Measurements from ENCODE around the gene FARS2. TPM values are rescaled to one million over a fixed set of nuclear protein-coding genes. Genes with fewer than 3 reads are reported as not detected.

FARS2 gene
- total and polyA plus RNA-seq, 2 donors (not counting 1 experiment from before 2014, with no cell fraction given): 33.0 to 35.5 TPM

- Histone ChIP-seq H4K20me1 (ENCODE audit: control insufficient read depth, insufficient read depth, low read length, poor library complexity, severe bottlenecking) (no peaks in the 10 kb centered on the region), H3K79me2 (ENCODE audit: control insufficient read depth, insufficient read depth, low read length) (no peaks in the 10 kb centered on the region), H3K9ac (ENCODE audit: low read length) (no peak overlapping the region), H3K4me1 (ENCODE audit: control insufficient read depth in 2 of 2, insufficient read depth in 2 of 2, low read length in 2 of 2) (peaks cover 19 to 25% of the 10 kb centered on the region in 2 donors), H3K27me3 (replicated peaks in 1 of 4; ENCODE audit: control extremely low read depth in 1 of 4, control insufficient read depth in 3 of 4, insufficient read depth in 4 of 4, low read length in 3 of 4) (no peaks in the 10 kb centered on the region), H2AFZ (ENCODE audit: insufficient read depth, low read depth, low read length, poor library complexity, severe bottlenecking) (no peak overlapping the region), H3K36me3 (replicated peaks in 1 of 2; ENCODE audit: control extremely low read depth in 1 of 2, control insufficient read depth in 1 of 2, extremely low read depth in 1 of 2, insufficient read depth in 2 of 2, low read length in 1 of 2) (no peaks in the 10 kb centered on the region), H3K27ac (ENCODE audit: low read length in 2 of 2) (no peak overlapping the region), H3K4me3 (ENCODE audit: control extremely low read depth in 1 of 5, extremely low read depth in 1 of 5, insufficient read depth in 1 of 5, low read depth in 2 of 5, low read length in 4 of 5) (no peak overlapping the region), H3K9me3 (ENCODE audit: control extremely low read depth in 1 of 3, control insufficient read depth in 2 of 3, insufficient read depth in 1 of 3, low read length in 2 of 3) (no peaks in the 10 kb centered on the region), H3K4me2 (replicated peaks; ENCODE audit: low read depth, low read length, poor library complexity, severe bottlenecking) (no peak overlapping the region)
- TF ChIP-seq CTCF (IDR thresholded peaks at IDR 0.05): no peak
- ChIA-PET CTCF (no interaction called here), POLR2A (interaction anchor here (0.7 kb wide), 1 partner anchor 59 kb away, joined by 3 read pairs; no protein-coding TSS in a partner anchor)
- DNase-seq (no peak), ATAC-seq (ENCODE audit: low read depth) (no peak)
- Mint-ChIP-seq H3K4me3 (no peak overlapping the region), H3K27me3 (no peaks in the 10 kb centered on the region), H3K27ac (no peak overlapping the region), H3K9me3 (ENCODE audit: insufficient read depth) (no peaks in the 10 kb centered on the region), H3K4me1 (peaks cover 36% of the 10 kb centered on the region)
- WGBS (ENCODE audit: insufficient coverage): no CpG with 5 or more reads among the region's 2 CpGs
- intact Hi-C loops (cut with micrococcal nuclease): no loop called here
These were observed 413.4 kb downstream of the FARS2 start for GRCh38 chr6:5674721-5675120.

DNA sequence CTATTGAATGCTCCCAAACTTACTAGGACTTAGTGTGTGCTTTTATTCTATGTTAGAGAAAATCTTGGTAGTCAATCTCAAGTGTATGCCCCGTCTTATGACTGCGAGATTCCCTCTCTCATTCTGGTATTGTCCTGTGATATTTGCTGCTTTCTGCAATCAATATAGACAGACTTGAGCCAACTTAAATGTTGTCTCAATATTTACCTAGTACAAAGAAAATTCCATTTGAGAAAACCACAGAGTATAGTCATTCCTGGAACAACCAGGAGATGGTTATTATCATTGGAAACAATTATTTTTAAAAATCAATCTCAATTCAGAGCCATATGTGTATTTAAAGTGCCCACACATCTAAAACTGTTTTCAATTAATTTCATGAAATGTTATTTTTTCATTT is 415.4 kb downstream of the FARS2 start:
- Histone ChIP-seq H3K4me2 (replicated peaks; ENCODE audit: low read depth, low read length, poor library complexity, severe bottlenecking) (no peak overlapping the region), H2AFZ (ENCODE audit: insufficient read depth, low read depth, low read length, poor library complexity, severe bottlenecking) (no peak overlapping the region), H4K20me1 (ENCODE audit: control insufficient read depth, insufficient read depth, low read length, poor library complexity, severe bottlenecking) (no peaks in the 10 kb centered on the region), H3K9me3 (ENCODE audit: control extremely low read depth in 1 of 3, control insufficient read depth in 2 of 3, insufficient read depth in 1 of 3, low read length in 2 of 3) (no peaks in the 10 kb centered on the region), H3K4me1 (ENCODE audit: control insufficient read depth in 2 of 2, insufficient read depth in 2 of 2, low read length in 2 of 2) (peaks cover 28 to 33% of the 10 kb centered on the region in 2 donors), H3K27ac (ENCODE audit: low read length in 2 of 2) (no peak overlapping the region), H3K36me3 (replicated peaks in 1 of 2; ENCODE audit: control extremely low read depth in 1 of 2, control insufficient read depth in 1 of 2, extremely low read depth in 1 of 2, insufficient read depth in 2 of 2, low read length in 1 of 2) (no peaks in the 10 kb centered on the region), H3K27me3 (replicated peaks in 1 of 4; ENCODE audit: control extremely low read depth in 1 of 4, control insufficient read depth in 3 of 4, insufficient read depth in 4 of 4, low read length in 3 of 4) (no peaks in the 10 kb centered on the region), H3K4me3 (ENCODE audit: control extremely low read depth in 1 of 5, extremely low read depth in 1 of 5, insufficient read depth in 1 of 5, low read depth in 2 of 5, low read length in 4 of 5) (no peak overlapping the region), H3K79me2 (ENCODE audit: control insufficient read depth, insufficient read depth, low read length) (no peaks in the 10 kb centered on the region), H3K9ac (ENCODE audit: low read length) (no peak overlapping the region)
- peaks cover 44% of the 10 kb centered on the region for H3K4me1 Mint-ChIP-seq
- no peaks in the 10 kb centered on the region for H3K9me3 Mint-ChIP-seq (ENCODE audit: insufficient read depth)
- WGBS (ENCODE audit: insufficient coverage): no CpG with 5 or more reads among the region's 2 CpGs
- H3K27ac Mint-ChIP-seq: no peak overlapping the region
- intact Hi-C loops (cut with micrococcal nuclease): no loop called here
- H3K4me3 Mint-ChIP-seq: no peak overlapping the region
- no peaks in the 10 kb centered on the region for H3K27me3 Mint-ChIP-seq
- POLR2A ChIA-PET: no interaction called here
- DNase-seq: no peak
- no peak for TF ChIP-seq EZH2 (IDR thresholded peaks at IDR 0.05; ENCODE audit: borderline replicate concordance, insufficient read depth, low read depth, low read length, poor library complexity, severe bottlenecking)
- TF ChIP-seq CTCF (IDR thresholded peaks at IDR 0.05): no peak
- no peak for ATAC-seq (ENCODE audit: low read depth)
- CTCF ChIA-PET: no interaction called here
